Measurements from ENCODE around the gene TTC9C. TPM values are rescaled to one million over a fixed set of nuclear protein-coding genes. Genes with fewer than 3 reads are reported as not detected.

TTC9C gene
- total RNA-seq, 1 experiment from 2014 or later, result 48.7 TPM

GRCh38 chr11:62678770-62679696, 49.3 kb upstream of the TTC9C start, which contains the start of gene UBXN1 (continued):
- TF ChIP-seq MLX (CRISPR knock-in tag; IDR thresholded peaks at IDR 0.05) (no peak), IRF1 (CRISPR knock-in tag; IDR thresholded peaks at IDR 0.05) (0 out of 2 replicates have a peak, but pooled peaks have one; percentile 78), SMAD3 (CRISPR knock-in tag; IDR thresholded peaks at IDR 0.05; ENCODE audit: borderline replicate concordance) (0 out of 2 replicates have a peak, but pooled peaks have one; percentile 48), TEAD1 (CRISPR knock-in tag; IDR thresholded peaks at IDR 0.05) (peak; percentile 60), USF1 (CRISPR knock-in tag; IDR thresholded peaks at IDR 0.05) (peak; percentile 99), ZNF281 (CRISPR knock-in tag; IDR thresholded peaks at IDR 0.05) (no peak), FOXP1 (CRISPR knock-in tag; IDR thresholded peaks at IDR 0.05; ENCODE audit: borderline replicate concordance) (peak; percentile 71; the same call in 1 of the 2 replicates), ATF1 (CRISPR knock-in tag; IDR thresholded peaks at IDR 0.05) (0 out of 2 replicates have a peak, but pooled peaks have one; percentile 38), CREM (CRISPR knock-in tag; IDR thresholded peaks at IDR 0.05) (0 out of 2 replicates have a peak, but pooled peaks have one; percentile 39), NFATC4 (CRISPR knock-in tag; IDR thresholded peaks at IDR 0.05) (no peak), MYBL2 (CRISPR knock-in tag; IDR thresholded peaks at IDR 0.05) (0 out of 2 replicates have a peak, but pooled peaks have one; percentile 50)

- ChIA-PET POLR2A (interaction anchor here (0.8 to 1.3 kb wide), 2 partner anchors 28 to 89 kb away, joined by 3 read pairs; partner anchors contain the start of gene INTS5), CTCF (interaction anchor here (0.6 to 3.6 kb wide), 15 partner anchors 9 to 286 kb away, joined by 3 to 21 read pairs (median 5); partner anchors contain the start of genes B3GAT3, BSCL2, C11orf98 and CSKMT)
- H3K27me3 Mint-ChIP-seq (ENCODE audit: low read depth), result no peaks in the 10 kb centered on the region
- no peaks in the 10 kb centered on the region for H3K9me3 Mint-ChIP-seq
- no peak overlapping the region for H3K4me3 Mint-ChIP-seq
- peaks cover 20% of the 10 kb centered on the region for H3K4me1 Mint-ChIP-seq
- TF ChIP-seq GABPB1 (CRISPR knock-in tag; IDR thresholded peaks at IDR 0.05) (peak; percentile 62; the same call in 1 of the 2 replicates), AR (CRISPR knock-in tag; IDR thresholded peaks at IDR 0.05) (no peak), FOXP4 (CRISPR knock-in tag; IDR thresholded peaks at IDR 0.05) (no peak), ATF6 (CRISPR knock-in tag; IDR thresholded peaks at IDR 0.05) (no peak), ZBTB43 (CRISPR knock-in tag; IDR thresholded peaks at IDR 0.05) (no peak), GRHL2 (CRISPR knock-in tag; IDR thresholded peaks at IDR 0.05; ENCODE audit: insufficient replicate concordance, severe bottlenecking) (no peak), ATF1 (CRISPR knock-in tag; IDR thresholded peaks at IDR 0.05) (no peak)
- peaks cover 19% of the 10 kb centered on the region for H3K36me3 Mint-ChIP-seq
- DNase-seq (ENCODE audit: low spot score) (no peak), ATAC-seq (peak; percentile 58)
- H3K27ac Mint-ChIP-seq, result no peak overlapping the region
Measured at GRCh38 chr11:62680825-62681240, 47.5 kb upstream of the TTC9C start.
